Tibial nerve (tissue), 4 donors: ENCODE measurements around the gene PSTK. TPM values are rescaled to one million over a fixed set of nuclear protein-coding genes. Genes with fewer than 3 reads are reported as not detected.

ENCODE experiments used
- DNase-seq, 2 donors: peaks; one replicate each; pipeline ENCODE4 v3.0.0-alpha.2; 2019; ENCODE audit warnings: low spot score in 2 of 2
- H3K27ac ChIP-seq, 4 donors: fragments of 200-600 bp; sonication (generic) in 3 of 4; one replicate each; pipeline ENCODE4 v1.5.1; 2017 to 2019; ENCODE audit warnings: mild to moderate bottlenecking in 1 of 4
- H3K27me3 ChIP-seq, 2 donors: fragments of 200-600 bp; sonication (generic) in 1 of 2; one replicate each; pipeline versions ENCODE4 v1.5.1 to v1.6.0; 2017 to 2019
- H3K36me3 ChIP-seq, 3 donors: fragments of 200-600 bp; sonication (generic); one replicate each; pipeline ENCODE4 v1.5.1; 2018 to 2019
- H3K4me1 ChIP-seq, 4 donors: fragments of 200-600 bp; sonication (generic) in 3 of 4; one replicate each; pipeline ENCODE4 v1.5.1; 2017 to 2019
- H3K4me3 ChIP-seq, 4 donors: fragments of 200-600 bp; sonication (generic) in 3 of 4; one replicate each; pipeline ENCODE4 v1.5.1; 2017 to 2019; ENCODE audit warnings: mild to moderate bottlenecking in 1 of 4, moderate library complexity in 1 of 4
- H3K9me3 ChIP-seq, 4 donors: fragments of 200-600 bp; sonication (generic) in 3 of 4; one replicate each; pipeline ENCODE4 v1.5.1; 2017 to 2019
- EP300 ChIP-seq, 2 donors: sonication (generic); formaldehyde crosslinking; IDR thresholded peaks; one replicate each; pipeline ENCODE4 v1.6.1; 2017; ENCODE audit warnings: antibody characterized with exemption in 2 of 2, mild to moderate bottlenecking in 1 of 2
- POLR2A ChIP-seq, 2 donors: fragments of 450-650 bp; IDR thresholded peaks; one replicate each; pipeline ENCODE4 v1.6.1; 2017; ENCODE audit warnings: antibody characterized with exemption in 2 of 2, mild to moderate bottlenecking in 2 of 2, moderate library complexity in 2 of 2
- WGBS, 2 donors: methylation state at CpG; one replicate each; pipeline ENCODE4 v1.1.5; 2018; 5-methylcytosine and 5-hydroxymethylcytosine counted together
- total RNA-seq, 4 donors: library from RNA; depleted of rRNA; stranded (reverse); fragments of >200 nt; gene quantifications; one replicate each; pipeline ENCODE4 v1.1.0, GENCODE V29; 2016
- TF ChIP-seq, protein P1 (sequence below), 5 experiments: fragments of 200-600 bp in 3 of 5; fragments of 450-650 bp in 2 of 5; sonication (generic) in 3 of 5; IDR thresholded peaks; one replicate each; pipeline ENCODE4 v1.5.1; 2016 to 2019; ENCODE audit warnings: antibody characterized with exemption in 5 of 5, mild to moderate bottlenecking in 3 of 5, moderate library complexity in 2 of 5

PSTK gene
- total RNA-seq, 4 donors from 2014 or later: 1.2 to 11.6 (median 3.9) TPM

DNA sequence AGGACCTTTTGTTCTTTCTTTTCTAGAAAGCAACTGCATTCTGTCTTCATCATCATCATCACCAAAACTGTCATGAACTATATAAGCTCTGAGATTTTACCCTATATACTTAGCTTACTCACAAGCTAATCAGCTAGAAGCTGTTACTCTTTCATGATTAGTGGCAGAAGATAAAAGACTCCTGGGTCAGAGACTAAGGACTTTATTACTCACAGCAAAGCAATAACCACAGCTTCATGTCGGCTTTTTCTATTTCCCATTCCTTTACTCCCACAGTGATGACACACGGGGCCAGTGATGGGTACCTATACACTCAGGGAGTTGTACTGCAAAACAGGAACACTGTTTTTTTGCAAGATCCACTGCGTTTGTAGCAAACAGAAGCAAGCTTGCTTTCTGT, 17.8 kb upstream of the PSTK start:
- TF ChIP-seq, protein P1, sequence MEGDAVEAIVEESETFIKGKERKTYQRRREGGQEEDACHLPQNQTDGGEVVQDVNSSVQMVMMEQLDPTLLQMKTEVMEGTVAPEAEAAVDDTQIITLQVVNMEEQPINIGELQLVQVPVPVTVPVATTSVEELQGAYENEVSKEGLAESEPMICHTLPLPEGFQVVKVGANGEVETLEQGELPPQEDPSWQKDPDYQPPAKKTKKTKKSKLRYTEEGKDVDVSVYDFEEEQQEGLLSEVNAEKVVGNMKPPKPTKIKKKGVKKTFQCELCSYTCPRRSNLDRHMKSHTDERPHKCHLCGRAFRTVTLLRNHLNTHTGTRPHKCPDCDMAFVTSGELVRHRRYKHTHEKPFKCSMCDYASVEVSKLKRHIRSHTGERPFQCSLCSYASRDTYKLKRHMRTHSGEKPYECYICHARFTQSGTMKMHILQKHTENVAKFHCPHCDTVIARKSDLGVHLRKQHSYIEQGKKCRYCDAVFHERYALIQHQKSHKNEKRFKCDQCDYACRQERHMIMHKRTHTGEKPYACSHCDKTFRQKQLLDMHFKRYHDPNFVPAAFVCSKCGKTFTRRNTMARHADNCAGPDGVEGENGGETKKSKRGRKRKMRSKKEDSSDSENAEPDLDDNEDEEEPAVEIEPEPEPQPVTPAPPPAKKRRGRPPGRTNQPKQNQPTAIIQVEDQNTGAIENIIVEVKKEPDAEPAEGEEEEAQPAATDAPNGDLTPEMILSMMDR (IDR thresholded peaks at IDR 0.05): no peak
- TF ChIP-seq POLR2A (IDR thresholded peaks at IDR 0.05): no peak
- TF ChIP-seq EP300 (IDR thresholded peaks at IDR 0.05): no peak
- no peak for DNase-seq
- peaks cover 0 to 33% (median 4%) of the 10 kb centered on the region in 4 donors for H3K9me3 ChIP-seq
- no peak overlapping the region for H3K27ac ChIP-seq
- peaks cover 0 to 32% (median 0%) of the 10 kb centered on the region in 3 donors for H3K36me3 ChIP-seq
- H3K27me3 ChIP-seq: no peaks in the 10 kb centered on the region
- H3K4me3 ChIP-seq: no peak overlapping the region
- 66 to 84% methylated on average over 3 of the region's 3 CpGs for WGBS, 2 donors
- no peaks in the 10 kb centered on the region for H3K4me1 ChIP-seq

DNA sequence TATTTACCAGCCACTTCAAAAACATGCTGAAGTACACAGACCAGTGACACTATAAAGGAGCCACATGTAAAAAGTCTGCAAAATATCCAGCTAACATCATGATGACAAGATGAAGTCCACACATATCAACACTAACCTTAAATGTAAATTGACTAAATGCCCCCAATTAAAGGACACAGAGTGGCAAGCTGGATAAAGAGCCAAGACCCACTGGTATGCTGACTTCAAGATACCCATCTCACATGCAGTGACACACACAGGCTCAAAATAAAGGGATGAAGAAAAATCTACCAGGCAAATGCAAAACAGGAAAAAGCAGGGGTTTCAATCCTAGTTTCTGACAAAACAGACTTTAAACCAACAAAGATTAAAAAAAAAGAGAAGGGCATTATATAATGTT, 13.3 kb upstream of the PSTK start:
- Histone ChIP-seq H3K9me3 (peaks cover 0 to 47% (median 8%) of the 10 kb centered on the region in 4 donors), H3K4me3 (no peak overlapping the region), H3K27ac (no peak overlapping the region), H3K36me3 (peaks cover 0 to 32% (median 0%) of the 10 kb centered on the region in 3 donors), H3K4me1 (no peaks in the 10 kb centered on the region), H3K27me3 (no peaks in the 10 kb centered on the region)
- TF ChIP-seq POLR2A (IDR thresholded peaks at IDR 0.05) (no peak), EP300 (IDR thresholded peaks at IDR 0.05) (no peak)
- TF ChIP-seq, protein P1 (IDR thresholded peaks at IDR 0.05): no peak
- DNase-seq: no peak

DNA sequence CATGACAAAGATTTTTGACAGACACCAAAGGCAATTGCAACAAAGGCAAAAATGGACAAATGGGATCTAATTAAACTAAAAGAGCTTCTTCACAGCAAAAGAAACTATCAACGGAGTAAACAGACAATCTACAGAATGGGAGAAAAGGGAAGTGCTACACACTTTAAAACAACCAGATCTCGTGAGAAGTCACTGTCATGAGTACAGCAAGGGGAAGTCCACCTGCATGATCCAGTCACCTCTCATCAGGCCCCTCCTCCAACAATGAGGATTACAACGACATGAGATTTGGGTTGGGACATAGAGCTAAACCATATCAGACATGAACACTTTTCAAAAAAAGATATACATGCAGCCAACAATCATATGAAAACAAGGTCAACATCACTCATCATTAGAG, 11.5 kb upstream of the PSTK start:
- Histone ChIP-seq H3K4me1 (no peaks in the 10 kb centered on the region), H3K27me3 (no peaks in the 10 kb centered on the region), H3K4me3 (no peak overlapping the region), H3K36me3 (peaks cover 0 to 19% (median 0%) of the 10 kb centered on the region in 3 donors), H3K27ac (no peak overlapping the region), H3K9me3 (peaks cover 0 to 36% (median 5%) of the 10 kb centered on the region in 4 donors)
- WGBS, 2 donors: 79 to 92% methylated on average over 3 of the region's 3 CpGs
- no peak for DNase-seq
- TF ChIP-seq, protein P1 (IDR thresholded peaks at IDR 0.05): no peak
- TF ChIP-seq EP300 (IDR thresholded peaks at IDR 0.05) (no peak), POLR2A (IDR thresholded peaks at IDR 0.05) (no peak)

DNA sequence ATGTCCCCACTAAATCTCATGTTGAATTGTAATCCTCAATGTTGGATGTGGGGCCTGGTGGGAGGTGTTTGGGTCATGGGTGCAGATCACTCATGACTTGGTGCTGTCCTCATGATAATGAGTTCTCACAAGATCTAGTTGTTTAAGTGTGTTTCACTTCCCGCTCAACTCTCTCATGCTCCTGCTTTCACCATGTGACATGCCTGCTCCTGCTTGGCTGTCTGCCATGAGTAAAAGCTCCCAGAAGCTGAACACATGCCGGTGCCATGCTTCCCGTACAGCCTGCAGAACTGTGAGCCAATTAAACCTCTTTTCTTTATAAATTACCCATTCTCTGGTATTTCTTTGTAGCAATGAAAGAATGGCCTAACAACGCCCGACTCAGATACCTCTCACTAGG, 6.2 kb upstream of the PSTK start:
- WGBS, 2 donors: 41 to 52% methylated on average over 5 of the region's 5 CpGs
- peaks cover 0 to 2% (median 0%) of the 10 kb centered on the region in 4 donors for H3K9me3 ChIP-seq
- TF ChIP-seq POLR2A (IDR thresholded peaks at IDR 0.05) (no peak), EP300 (IDR thresholded peaks at IDR 0.05) (no peak)
- TF ChIP-seq, protein P1 (IDR thresholded peaks at IDR 0.05): no peak
- H3K27me3 ChIP-seq: no peaks in the 10 kb centered on the region
- H3K4me3 ChIP-seq: no peak overlapping the region
- peaks cover 0 to 1% (median 0%) of the 10 kb centered on the region in 4 donors for H3K4me1 ChIP-seq
- no peak overlapping the region for H3K27ac ChIP-seq
- DNase-seq: no peak
- H3K36me3 ChIP-seq: no peaks in the 10 kb centered on the region

DNA sequence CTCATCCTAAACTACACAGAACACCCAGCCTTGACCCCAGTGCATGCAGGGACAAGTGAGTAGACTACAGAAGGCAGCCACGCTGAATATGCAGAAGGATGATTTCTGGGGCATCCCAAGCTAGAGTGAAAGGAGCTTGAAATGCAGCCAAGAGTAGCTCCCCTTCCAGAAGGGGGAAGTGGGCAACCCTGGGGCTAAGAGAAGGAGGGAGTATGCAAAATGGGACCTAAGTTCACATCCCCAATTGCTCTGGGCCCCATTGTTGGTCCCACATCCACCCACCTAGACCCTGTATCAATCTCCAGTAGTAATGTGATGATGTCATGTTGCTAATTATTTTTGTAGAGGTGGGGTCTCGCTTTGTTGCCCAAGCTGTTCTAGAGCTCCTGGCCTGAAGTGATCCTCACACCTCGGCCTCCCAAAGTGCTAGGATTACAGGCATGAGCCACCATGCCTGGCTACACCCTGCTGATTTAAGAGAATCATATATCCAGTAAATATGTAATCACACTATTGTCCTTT, 5.6 kb upstream of the PSTK start:
- no peak overlapping the region for H3K4me3 ChIP-seq
- 76 to 89% methylated on average over 3 of the region's 3 CpGs for WGBS, 2 donors
- TF ChIP-seq POLR2A (IDR thresholded peaks at IDR 0.05): no peak
- TF ChIP-seq, protein P1 (IDR thresholded peaks at IDR 0.05): no peak
- no peak for TF ChIP-seq EP300 (IDR thresholded peaks at IDR 0.05)
- no peaks in the 10 kb centered on the region for H3K9me3 ChIP-seq
- H3K27me3 ChIP-seq: no peaks in the 10 kb centered on the region
- H3K27ac ChIP-seq: no peak overlapping the region
- no peak for DNase-seq
- H3K4me1 ChIP-seq: peaks cover 0 to 7% (median 2%) of the 10 kb centered on the region in 4 donors
- H3K36me3 ChIP-seq: no peaks in the 10 kb centered on the region
